IMR-90 (cell line): Measurements from ENCODE around the gene RPS6KB1. TPM values are rescaled to one million over a fixed set of nuclear protein-coding genes. Genes with fewer than 3 reads are reported as not detected.

ENCODE experiments used
- ATAC-seq: fragments of 200-7000 bp; cut with Tn5 transposase; 2 replicates; pipeline ENCODE4 v1.9.1; 2020; ENCODE audit warnings: low read depth, mild to moderate bottlenecking, moderate library complexity
- BruUV-seq: library from RNA; stranded (reverse); fragments of 400-500 nt; replicated peaks from 2 replicates; lab custom pipeline; 2021; lab: Mats Ljungman, UMichigan
- CTCF ChIA-PET: fragments of 300-600 bp; formaldehyde crosslinking; extraction: SDS; loops from one replicate; lab custom pipeline; 2021; ENCODE audit warnings: antibody characterized with exemption; lab: Yijun Ruan, JAX
- POLR2A ChIA-PET: fragments of 300-600 bp; sonication (Branson Sonifier 250); formaldehyde crosslinking; loops from one replicate; lab custom pipeline; 2022; ENCODE audit warnings: antibody characterized with exemption; ENCODE audit not compliant: unreplicated experiment; lab: Charles Lee
- DNase-seq: peaks from one replicate; pipeline ENCODE4 v3.0.0; 2013
- H2AFZ ChIP-seq: replicated peaks from 2 replicates; pipeline ENCODE3; 2013; ENCODE audit warnings: low read length, mild to moderate bottlenecking; ENCODE audit not compliant: poor library complexity
- H2AK5ac ChIP-seq: 2 replicates; pipeline ENCODE4 v1.6.1; 2013; ENCODE audit warnings: low read depth, low read length, inconsistent platforms
- H2AK9ac ChIP-seq: replicated peaks from 2 replicates; pipeline ENCODE3; 2013; ENCODE audit warnings: mild to moderate bottlenecking, low read depth, low read length, moderate library complexity; ENCODE audit not compliant: poor library complexity
- H2BK120ac ChIP-seq: 2 replicates; pipeline ENCODE4 v1.6.1; 2013; ENCODE audit warnings: low read depth, low read length, inconsistent platforms
- H2BK15ac ChIP-seq: 3 replicates; pipeline ENCODE4 v1.6.1; 2013; ENCODE audit warnings: low read depth, low read length, inconsistent platforms
- H2BK20ac ChIP-seq: 2 replicates; pipeline ENCODE4 v1.6.1; 2013; ENCODE audit warnings: low read depth, mild to moderate bottlenecking, inconsistent platforms, low read length, moderate library complexity
- H2BK5ac ChIP-seq: 2 replicates; pipeline ENCODE4 v1.6.1; 2013; ENCODE audit warnings: mild to moderate bottlenecking, low read depth, low read length, inconsistent platforms; ENCODE audit not compliant: poor library complexity, severe bottlenecking
- H3K14ac ChIP-seq: replicated peaks from 2 replicates; pipeline ENCODE4 v1.6.1; 2013; ENCODE audit warnings: low read depth, low read length, inconsistent platforms
- H3K18ac ChIP-seq: 2 replicates; pipeline ENCODE4 v1.6.1; 2013; ENCODE audit warnings: low read depth, low read length, control low read depth
- H3K23ac ChIP-seq: 2 replicates; pipeline ENCODE4 v1.6.1; 2013; ENCODE audit warnings: low read depth, low read length, inconsistent platforms
- H3K27ac ChIP-seq: 2 replicates; pipeline ENCODE4 v1.5.1; 2013; ENCODE audit warnings: mild to moderate bottlenecking, control low read depth, low read length; ENCODE audit not compliant: insufficient read depth
- H3K27me3 ChIP-seq: 2 replicates; pipeline ENCODE4 v1.6.1; 2013; ENCODE audit warnings: low read length; ENCODE audit not compliant: control insufficient read depth, insufficient read depth
- H3K36me3 ChIP-seq: 2 replicates; pipeline ENCODE4 v1.6.1; 2013; ENCODE audit warnings: low read length, mixed read lengths; ENCODE audit not compliant: control insufficient read depth, insufficient read depth
- H3K4ac ChIP-seq: 2 replicates; pipeline ENCODE4 v1.6.1; 2013; ENCODE audit warnings: low read depth, low read length, inconsistent platforms
- H3K4me1 ChIP-seq: 2 replicates; pipeline ENCODE4 v1.6.1; 2013; ENCODE audit warnings: low read length, mixed read lengths; ENCODE audit not compliant: control insufficient read depth, insufficient read depth
- H3K4me2 ChIP-seq: 2 replicates; pipeline ENCODE4 v1.6.1; 2013; ENCODE audit warnings: low read depth, mild to moderate bottlenecking, control low read depth, low read length, moderate library complexity
- H3K4me3 ChIP-seq: 2 replicates; pipeline ENCODE4 v1.5.1; 2013; ENCODE audit warnings: low read depth, mild to moderate bottlenecking, control low read depth, low read length, moderate library complexity; ENCODE audit not compliant: insufficient read depth
- H3K56ac ChIP-seq: 2 replicates; pipeline ENCODE4 v1.6.1; 2013; ENCODE audit warnings: low read length, inconsistent platforms; ENCODE audit not compliant: insufficient read depth; ENCODE audit errors: extremely low read depth
- H3K79me1 ChIP-seq, 2 experiments: 2 replicates each; pipeline ENCODE4 v1.6.1; 2013; ENCODE audit warnings: low read length in 2 of 2, inconsistent platforms in 1 of 2, low read depth in 1 of 2
- H3K9ac ChIP-seq: 2 replicates; pipeline ENCODE4 v1.6.1; 2013; ENCODE audit warnings: low read depth, low read length, control low read depth
- H3K9me1 ChIP-seq: 2 replicates; pipeline ENCODE4 v1.6.1; 2013; ENCODE audit warnings: low read length, inconsistent platforms; ENCODE audit not compliant: insufficient read depth
- H3K9me3 ChIP-seq: 2 replicates; pipeline ENCODE4 v1.6.1; 2013; ENCODE audit warnings: low read length; ENCODE audit not compliant: control insufficient read depth, insufficient read depth
- H4K20me1 ChIP-seq: 2 replicates; pipeline ENCODE4 v1.6.1; 2013; ENCODE audit warnings: low read length, inconsistent platforms; ENCODE audit not compliant: insufficient read depth
- H4K5ac ChIP-seq: 2 replicates; pipeline ENCODE4 v1.6.1; 2013; ENCODE audit warnings: mild to moderate bottlenecking, low read depth, low read length, control low read depth
- H4K8ac ChIP-seq, 2 experiments: 2 replicates each; pipeline ENCODE4 v1.6.1; 2013; ENCODE audit warnings: low read depth in 2 of 2, low read length in 2 of 2, control low read depth in 1 of 2, inconsistent platforms in 1 of 2
- H4K91ac ChIP-seq: 2 replicates; pipeline ENCODE4 v1.6.1; 2013; ENCODE audit warnings: low read depth, low read length, inconsistent platforms; ENCODE audit not compliant: insufficient read depth
- MAFK ChIP-seq: IDR thresholded peaks from 2 replicates; pipeline ENCODE4 v1.6.1; 2012; ENCODE audit warnings: low read depth, low read length, improper control_type of control experiment
- WGBS, 2 experiments: methylation state at CpG; one replicate each; pipeline versions ENCODE4 v1.1.5 to v1.1.7; 2013; ENCODE audit warnings: missing lambda C conversion rate in 2 of 2; ENCODE audit not compliant: insufficient read length in 1 of 2; ENCODE audit errors: extremely low coverage in 2 of 2; 5-methylcytosine and 5-hydroxymethylcytosine counted together
- dilution Hi-C: fragments of 300-500 bp; cut with HindIII; formaldehyde crosslinking; loops from one replicate; pipeline ENCODE4 v1.14.3; 2018; ENCODE audit warnings: low sequenced_read_pairs; ENCODE audit not compliant: unreplicated experiment
- in situ Hi-C: fragments of 300-500 bp; cut with MboI; formaldehyde crosslinking; loops from 3 replicates; pipeline ENCODE4 v1.14.3; 2019; ENCODE audit warnings: low sequenced_read_pairs, inconsistent platforms, mixed read lengths
- intact Hi-C: fragments of 100-400 bp; cut with micrococcal nuclease; formaldehyde crosslinking; loops from 2 replicates; pipeline ENCODE4 v1.10.0; 2022
- polyA plus RNA-seq, 3 experiments: library from polyadenylated mRNA; depleted of rRNA; stranded (reverse); fragments of >200 nt; gene quantifications; 2 replicates each; pipeline ENCODE4 v1.2.3, GENCODE V29; 2012; ENCODE audit warnings: low replicate concordance in 1 of 3
- total RNA-seq: library from RNA; depleted of rRNA; stranded (reverse); fragments of >200 nt; gene quantifications from 2 replicates; pipeline ENCODE4 v1.2.3, GENCODE V29; 2012

Gene RPS6KB1
- total and polyA plus RNA-seq, 2 of the 4 experiments (the other 2 are of a cell fraction): 11.7 to 20.3 TPM

GRCh38 chr17:59856859-59857794 is 35.8 kb upstream of the RPS6KB1 start:
- Histone ChIP-seq H4K91ac (peak overlapping the region; percentile 96), H3K27me3 (no peaks in the 10 kb centered on the region), H2BK120ac (peak overlapping the region; percentile 96), H2AFZ (no peak overlapping the region), H4K8ac (peak overlapping the region; percentile 49 to 88; a peak in 3 of 4 replicates), H3K4me3 (no peak overlapping the region), H4K20me1 (no peaks in the 10 kb centered on the region), H3K4me1 (peaks cover 15% of the 10 kb centered on the region), H3K27ac (peak overlapping the region; percentile 27; the same call in 1 of the 2 replicates), H3K14ac (peak overlapping the region; percentile 98), H3K36me3 (peaks cover 2% of the 10 kb centered on the region; the same call in 1 of the 2 replicates), H3K79me1 (peaks cover 4 to 39% of the 10 kb centered on the region in 2 experiments; a peak in 3 of 4 replicates), H2BK15ac (peak overlapping the region; percentile 95), H3K18ac (peak overlapping the region; percentile 97), H2BK5ac (peak overlapping the region; percentile 84), H3K4ac (peak overlapping the region; percentile 97), H2AK9ac (no peak overlapping the region), H3K4me2 (no peak overlapping the region), H3K9me3 (no peaks in the 10 kb centered on the region), H2AK5ac (peak overlapping the region; percentile 80), H4K5ac (peak overlapping the region; percentile 67), H3K9ac (no peak overlapping the region), H3K23ac (peak overlapping the region; percentile 40), H3K9me1 (peaks cover 13% of the 10 kb centered on the region), H3K56ac (0 out of 2 replicates have a peak overlapping the region, but pooled peaks have one; percentile 1), H2BK20ac (peak overlapping the region; percentile 99)
- DNase-seq: no peak
- dilution Hi-C loops (no loop called here), intact Hi-C loops (no loop called here), in situ Hi-C loops (no loop called here)
- WGBS, 2 experiments: 78 to 100% methylated on average over 1 to 2 of the region's 3 CpGs
- no peak for ATAC-seq
- no peak for TF ChIP-seq MAFK
- no TSS peak for BruUV-seq
- CTCF ChIA-PET: no interaction called here
- POLR2A ChIA-PET: no interaction called here
